KOPT-K1 (cell line): ENCODE measurements around the gene PHC3.

Experiments
- H3K27ac ChIP-seq: fragments of 200-600 bp; sonication (generic); 2 replicates; pipeline ENCODE4 v1.5.1; 2016; ENCODE audit warnings: antibody characterized with exemption, mild to moderate bottlenecking, low read depth, low read length; ENCODE audit not compliant: poor library complexity, severe bottlenecking
- H3K36me3 ChIP-seq: fragments of 200-600 bp; sonication (generic); 2 replicates; pipeline ENCODE4 v1.5.1; 2017; ENCODE audit warnings: antibody characterized with exemption, mild to moderate bottlenecking, low read length, moderate library complexity; ENCODE audit not compliant: insufficient read depth
- H3K9me3 ChIP-seq: fragments of 200-600 bp; sonication (generic); 2 replicates; pipeline ENCODE4 v1.5.1; 2017; ENCODE audit warnings: antibody characterized with exemption, low read length, mild to moderate bottlenecking; ENCODE audit not compliant: insufficient read depth, poor library complexity, severe bottlenecking

PHC3 gene

DNA sequence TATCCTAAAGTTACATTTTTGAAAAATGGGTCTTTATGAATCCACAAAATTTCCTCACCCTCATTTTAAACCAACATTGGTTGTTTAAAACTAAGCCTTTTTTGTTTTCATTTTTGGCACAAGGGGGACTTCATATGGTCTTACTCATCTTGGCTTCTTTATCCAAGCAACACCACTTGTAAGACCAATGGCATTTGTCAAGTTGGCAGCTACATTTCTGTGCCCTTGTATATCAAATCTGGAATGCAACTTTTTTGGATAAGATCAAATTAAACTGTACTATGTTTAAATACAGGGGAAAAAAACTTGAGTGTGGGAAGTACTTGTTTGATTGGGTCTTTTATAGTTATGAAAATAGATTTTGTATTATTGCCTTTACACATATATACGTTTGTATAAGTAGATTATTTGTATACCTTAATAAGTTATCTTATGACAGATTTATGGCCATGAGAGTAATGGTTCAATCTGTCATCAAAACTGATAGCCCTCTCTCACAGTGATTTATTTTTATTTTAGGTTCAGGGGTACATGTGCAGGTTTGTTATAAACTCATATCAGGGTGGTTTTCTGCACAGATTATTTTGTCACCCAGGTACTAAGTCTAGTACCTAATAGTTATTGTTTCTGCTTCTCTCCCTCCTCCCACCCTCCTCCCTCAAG is 100.3 kb downstream of the PHC3 start:
- no peak overlapping the region for H3K27ac ChIP-seq
- H3K9me3 ChIP-seq: no peaks in the 10 kb centered on the region
- peaks cover 25% of the 10 kb centered on the region for H3K36me3 ChIP-seq

DNA sequence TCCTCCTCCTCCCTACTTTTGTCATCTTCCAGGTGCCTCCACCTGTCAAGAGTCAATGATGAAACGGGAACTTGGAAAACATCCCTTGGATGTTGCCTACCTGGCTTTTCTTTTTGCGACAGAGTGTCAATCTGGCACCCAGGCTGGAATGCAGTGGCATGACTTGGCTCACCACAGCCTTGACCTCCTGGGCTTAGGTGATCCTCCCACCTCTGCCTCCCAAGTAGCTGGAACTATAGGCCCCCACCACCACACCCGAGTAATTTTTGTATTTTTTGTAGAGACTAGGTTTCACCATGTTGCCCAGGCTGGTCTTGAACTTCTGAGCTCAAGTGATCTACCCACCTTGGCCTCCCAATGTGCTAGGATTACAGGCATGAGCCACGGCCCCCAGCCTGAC is 100.9 kb downstream of the PHC3 start:
- Histone ChIP-seq H3K9me3 (no peaks in the 10 kb centered on the region), H3K27ac (no peak overlapping the region), H3K36me3 (peaks cover 19% of the 10 kb centered on the region)

DNA sequence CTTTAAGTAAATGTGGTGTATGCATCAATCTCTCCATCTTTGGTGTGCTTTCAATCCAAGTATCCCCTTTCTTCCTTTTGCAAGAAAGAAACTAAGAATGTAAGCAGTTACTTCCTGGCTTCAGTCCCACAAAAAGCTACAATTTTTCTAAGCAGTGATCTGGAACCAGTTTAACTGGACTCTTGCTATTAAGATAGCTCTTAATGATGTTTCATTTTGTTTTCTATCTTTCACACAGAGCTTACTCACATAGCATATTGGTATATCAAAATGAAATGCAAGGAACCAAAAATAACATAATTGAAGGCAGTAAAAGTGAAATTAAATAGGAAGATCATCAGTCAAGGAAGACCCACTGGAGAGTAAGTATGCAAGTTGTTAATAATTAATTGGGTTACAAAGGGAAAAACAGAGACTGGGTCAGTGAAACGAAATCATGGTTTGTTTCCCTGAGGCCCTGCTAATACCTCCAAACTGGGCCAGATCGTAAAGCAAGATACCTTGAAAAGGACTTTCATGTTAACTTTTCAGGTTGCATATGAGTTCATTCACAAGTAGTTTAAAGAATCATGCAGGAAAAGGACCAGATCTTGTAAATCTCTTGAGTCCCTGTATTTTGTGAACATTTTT is 101.9 kb downstream of the PHC3 start:
- Histone ChIP-seq H3K9me3 (no peaks in the 10 kb centered on the region), H3K27ac (no peak overlapping the region), H3K36me3 (peaks cover 10% of the 10 kb centered on the region)

DNA sequence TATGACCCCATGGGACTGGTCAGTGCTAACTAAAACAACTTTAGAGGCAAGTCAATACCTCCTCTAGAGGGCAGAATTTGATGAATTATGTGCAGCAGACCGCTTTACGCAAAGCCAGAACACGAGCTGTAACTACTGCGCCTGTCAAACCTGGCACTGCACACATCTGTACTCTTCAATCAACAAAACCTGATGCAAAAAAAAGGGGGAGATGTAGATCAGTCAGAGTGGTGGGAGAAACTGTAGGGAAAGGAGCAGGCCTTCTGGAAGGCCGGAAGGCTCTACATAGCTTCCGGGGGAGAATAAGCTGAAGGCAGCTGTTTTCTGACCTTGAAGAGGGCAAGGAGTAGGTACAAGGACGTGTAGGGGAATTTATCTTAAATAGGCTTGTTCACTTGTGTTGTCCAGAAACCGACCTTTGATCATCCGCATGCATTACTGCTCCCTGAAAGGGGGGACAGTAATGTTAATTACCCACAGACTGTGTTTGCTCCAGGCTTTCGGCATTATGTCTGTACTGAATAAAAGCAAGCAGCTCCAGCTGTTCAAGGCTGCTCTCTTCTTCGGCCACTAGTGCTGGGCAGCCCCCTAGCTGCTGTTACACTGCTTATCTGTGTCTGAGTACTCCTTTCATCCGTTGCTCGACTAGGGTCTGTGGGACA is 102.8 kb downstream of the PHC3 start:
- Histone ChIP-seq H3K9me3 (no peaks in the 10 kb centered on the region), H3K27ac (no peak overlapping the region), H3K36me3 (0 out of 2 replicates have a peak, but pooled peaks cover under 1% of the 10 kb centered on the region)

DNA sequence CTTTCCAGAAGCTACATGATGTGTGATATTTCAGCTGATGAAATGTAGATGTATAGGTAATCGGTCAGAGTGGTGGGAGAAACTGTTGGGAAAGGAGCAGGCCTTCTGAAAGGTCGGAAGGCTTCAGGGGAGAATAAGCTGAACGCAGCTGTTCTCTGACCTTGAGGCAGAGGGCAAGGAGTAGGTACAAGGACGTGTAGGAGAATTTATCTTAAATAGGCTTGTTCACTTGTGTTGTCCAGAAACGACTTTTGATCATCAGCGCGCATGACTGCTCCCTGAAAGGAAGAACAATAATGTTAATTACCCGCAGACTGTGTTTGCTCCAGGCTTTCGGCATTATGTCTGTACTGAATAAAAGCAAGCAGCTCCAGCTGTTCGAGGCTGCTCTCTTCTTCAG is 104.2 kb downstream of the PHC3 start:
- Histone ChIP-seq H3K27ac (no peak overlapping the region), H3K36me3 (no peaks in the 10 kb centered on the region), H3K9me3 (peaks cover 4% of the 10 kb centered on the region)

DNA sequence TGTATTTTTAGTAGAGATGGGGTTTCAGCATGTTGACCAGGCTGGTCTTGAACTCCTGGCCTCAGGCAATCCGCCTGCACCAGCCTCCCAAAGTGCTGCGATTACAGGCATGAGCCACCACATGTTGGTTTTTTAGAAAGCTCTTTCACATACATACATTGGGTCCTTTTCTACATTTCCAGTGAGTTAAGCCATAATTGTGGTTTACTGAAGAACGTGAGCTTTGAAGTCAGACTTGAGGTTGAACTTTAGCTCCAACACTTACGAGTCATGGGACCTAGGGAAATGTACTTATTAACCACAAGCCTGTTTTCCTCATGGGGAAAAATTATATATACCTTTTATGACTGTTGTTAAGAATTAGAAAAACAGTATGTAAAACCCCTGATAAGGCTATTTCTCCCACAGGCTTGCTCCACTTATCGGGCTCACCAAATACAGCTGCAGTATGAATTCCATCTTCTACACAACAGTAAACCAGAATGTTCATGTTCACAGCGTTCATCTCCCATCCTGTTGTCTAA is 104.8 kb downstream of the PHC3 start:
- no peak overlapping the region for H3K27ac ChIP-seq
- no peaks in the 10 kb centered on the region for H3K36me3 ChIP-seq

DNA sequence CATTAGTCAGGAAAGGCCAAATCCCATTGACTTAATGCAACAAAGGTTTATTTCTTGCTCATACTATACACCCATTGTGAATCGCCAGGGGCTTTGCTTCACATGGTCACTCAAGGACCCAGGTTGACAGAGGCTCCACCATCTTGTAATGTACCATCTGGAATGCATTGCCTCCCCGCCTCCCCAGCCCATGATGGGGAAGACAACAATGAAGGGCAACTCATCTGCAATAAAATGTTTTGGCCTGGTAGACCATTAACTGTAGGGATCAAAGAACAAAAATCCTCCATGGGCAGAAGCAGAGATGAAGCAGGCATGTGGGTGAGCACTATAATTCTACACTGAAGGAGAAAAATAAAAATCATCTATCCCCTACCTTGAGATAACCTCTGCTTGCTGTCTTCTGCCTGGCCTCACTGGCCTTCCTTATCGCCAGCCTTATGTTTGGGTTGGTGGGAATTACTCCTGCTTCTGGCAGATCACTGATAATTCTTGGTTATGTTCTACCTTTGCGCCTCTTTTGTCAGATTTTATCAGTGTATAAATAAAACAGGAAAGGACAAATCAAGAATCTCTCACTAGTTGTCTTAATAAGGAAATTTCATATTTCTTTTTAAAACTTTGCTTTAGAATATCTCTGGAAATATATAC is 106.0 kb downstream of the PHC3 start:
- H3K9me3 ChIP-seq: peaks cover 9% of the 10 kb centered on the region
- H3K27ac ChIP-seq: no peak overlapping the region
- no peaks in the 10 kb centered on the region for H3K36me3 ChIP-seq

More for the DNA sequence above, 104.8 kb downstream of the PHC3 start:
- H3K9me3 ChIP-seq: peaks cover 9% of the 10 kb centered on the region

DNA sequence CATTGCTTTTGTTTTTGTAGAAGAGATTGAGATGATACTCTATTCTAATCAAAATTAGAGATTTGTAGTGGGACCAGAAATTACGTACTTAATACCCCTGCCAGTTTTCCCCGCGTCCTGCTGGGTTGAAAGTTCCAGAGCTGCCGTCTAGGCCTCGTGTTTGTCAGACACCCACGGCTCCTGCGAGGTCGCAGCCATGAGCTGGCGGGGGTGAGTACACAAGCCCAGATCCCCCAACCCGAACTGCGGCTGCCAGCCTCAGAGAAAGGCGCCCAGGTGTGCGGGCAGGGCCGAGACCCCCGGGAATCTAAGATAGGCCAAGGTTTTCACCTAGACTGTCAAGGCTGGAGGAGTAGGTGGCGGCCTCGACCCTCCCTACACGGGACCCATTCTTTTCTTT is 117.4 kb downstream of the PHC3 start:
- Histone ChIP-seq H3K27ac (no peak overlapping the region), H3K9me3 (no peaks in the 10 kb centered on the region), H3K36me3 (no peaks in the 10 kb centered on the region)

DNA sequence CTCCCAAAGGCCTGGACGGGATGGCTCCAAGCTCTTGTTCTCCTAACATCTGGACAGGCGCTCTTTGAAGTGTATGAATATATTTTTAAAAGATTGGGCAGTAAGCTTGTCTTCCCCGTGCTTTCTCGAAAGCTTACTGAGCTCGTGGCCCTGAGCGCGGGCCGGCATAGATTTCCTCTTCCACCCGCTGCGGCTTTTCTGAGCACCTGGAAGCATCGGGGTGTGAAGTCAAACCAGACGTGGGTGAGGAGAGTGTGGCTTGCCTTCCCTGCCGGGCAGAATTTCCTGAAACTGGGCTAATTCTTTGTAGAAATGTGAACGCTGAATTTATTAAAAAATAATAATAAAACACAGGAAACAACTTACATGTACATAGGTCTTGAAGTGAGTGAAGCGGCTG is 117.8 kb downstream of the PHC3 start:
- Histone ChIP-seq H3K36me3 (no peaks in the 10 kb centered on the region), H3K27ac (no peak overlapping the region)

DNA sequence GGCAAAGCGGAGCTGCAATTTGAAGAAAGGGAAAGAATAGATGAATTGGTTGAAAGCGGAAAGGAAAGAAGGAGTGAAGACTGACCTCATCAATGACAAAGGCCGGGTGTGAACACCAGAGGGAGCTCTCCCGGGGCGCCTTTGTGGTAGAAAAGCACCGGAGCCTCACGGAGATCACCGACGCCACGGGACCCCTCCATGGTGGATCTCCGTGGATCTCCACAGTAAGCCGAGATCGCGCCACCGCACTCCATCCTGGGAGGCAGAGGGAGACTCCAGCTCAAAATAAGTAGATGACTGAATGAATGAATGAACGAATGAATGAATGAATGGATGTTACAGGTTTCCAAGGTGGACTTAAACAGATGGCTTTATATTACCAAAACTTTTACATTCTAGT is 118.8 kb downstream of the PHC3 start:
- H3K27ac ChIP-seq: no peak overlapping the region
- no peaks in the 10 kb centered on the region for H3K36me3 ChIP-seq
- no peaks in the 10 kb centered on the region for H3K9me3 ChIP-seq

More for the DNA sequence above, 117.8 kb downstream of the PHC3 start:
- no peaks in the 10 kb centered on the region for H3K9me3 ChIP-seq

DNA sequence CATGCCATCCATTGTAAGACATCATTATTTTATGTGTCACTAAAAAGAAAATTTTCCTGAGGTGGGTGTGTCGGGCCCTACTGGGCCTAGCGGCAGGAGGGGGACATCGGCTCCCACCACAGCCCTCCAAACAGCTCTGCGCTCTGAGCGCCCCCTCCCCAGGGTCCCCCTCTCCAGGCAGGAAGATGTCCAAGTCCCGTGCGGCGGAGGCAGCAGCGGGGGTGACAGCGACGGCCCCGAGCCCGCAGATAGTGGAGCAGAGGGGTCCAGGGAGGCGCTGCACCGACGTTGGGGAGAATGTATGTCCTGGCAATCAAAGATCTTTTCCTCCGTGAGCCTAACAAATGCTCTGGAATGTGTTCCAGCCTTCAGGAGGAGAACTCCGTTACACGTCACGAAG is 119.5 kb downstream of the PHC3 start:
- Histone ChIP-seq H3K27ac (no peak overlapping the region), H3K36me3 (no peaks in the 10 kb centered on the region), H3K9me3 (no peaks in the 10 kb centered on the region)

DNA sequence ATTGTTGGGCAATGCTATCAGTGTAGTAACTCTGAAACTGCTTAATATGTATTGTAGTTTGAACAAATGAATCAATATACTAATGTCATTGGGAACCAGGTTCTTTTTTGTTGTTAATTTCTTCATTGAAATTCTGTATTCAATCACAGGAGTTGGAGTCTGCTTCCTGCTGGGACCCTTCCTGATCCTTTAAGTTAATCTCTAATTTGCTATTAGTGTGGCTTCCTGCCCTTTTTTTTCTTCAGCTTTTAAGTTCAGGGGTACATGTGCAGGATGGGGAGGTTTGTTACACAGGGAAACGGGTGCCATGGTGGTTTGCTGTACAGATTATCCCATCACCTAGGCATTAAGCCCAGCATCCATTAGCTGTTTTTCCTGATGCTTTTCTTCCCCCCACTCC is 122.1 kb downstream of the PHC3 start:
- no peaks in the 10 kb centered on the region for H3K36me3 ChIP-seq
- H3K9me3 ChIP-seq: no peaks in the 10 kb centered on the region
- H3K27ac ChIP-seq: no peak overlapping the region

DNA sequence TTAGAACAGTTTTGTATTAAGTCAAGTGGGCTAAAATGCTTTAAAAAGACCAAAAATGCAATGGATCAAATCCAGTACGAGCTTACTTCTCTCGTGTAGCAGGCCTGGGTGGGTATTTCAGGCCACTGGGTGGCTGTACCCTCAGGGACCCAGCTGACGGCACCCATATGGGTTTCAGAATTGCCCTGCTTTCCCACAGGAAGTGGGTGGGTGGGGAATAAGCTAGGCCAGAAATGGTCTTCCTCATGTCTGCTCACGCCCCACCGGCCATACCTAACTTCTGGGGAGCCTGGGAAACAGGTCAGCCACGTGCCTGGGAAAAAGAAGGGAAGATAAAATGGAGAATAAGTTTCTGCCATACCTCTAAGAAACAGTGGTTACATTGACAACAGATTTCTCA is 123.4 kb downstream of the PHC3 start:
- no peaks in the 10 kb centered on the region for H3K9me3 ChIP-seq
- no peak overlapping the region for H3K27ac ChIP-seq
- H3K36me3 ChIP-seq: no peaks in the 10 kb centered on the region

DNA sequence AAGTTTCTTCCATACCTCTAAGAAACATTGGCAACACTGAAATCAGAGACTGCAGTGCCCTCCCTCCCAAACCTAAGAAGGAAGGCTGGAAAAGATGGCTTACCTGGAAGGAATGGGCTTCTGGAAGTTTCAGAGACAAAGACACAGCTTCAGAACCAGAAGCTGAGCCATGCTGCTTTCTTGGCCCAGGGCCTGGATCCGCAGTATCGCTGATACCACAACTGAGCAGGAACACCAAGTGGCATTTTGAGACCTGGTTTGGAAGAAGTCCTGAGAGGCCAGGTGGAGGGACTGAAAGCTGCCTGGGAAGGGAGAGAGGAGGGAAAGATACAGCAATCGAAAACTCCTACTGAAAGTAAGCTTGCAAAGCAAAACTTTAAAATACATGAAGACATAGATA is 124.0 kb downstream of the PHC3 start:
- Histone ChIP-seq H3K9me3 (no peaks in the 10 kb centered on the region), H3K36me3 (no peaks in the 10 kb centered on the region), H3K27ac (no peak overlapping the region)
